ENCODE data around the gene NEBL. TPM values are rescaled to one million over a fixed set of nuclear protein-coding genes. Genes with fewer than 3 reads are reported as not detected.

NEBL gene
- total and polyA plus RNA-seq, 2 of the 4 experiments (the other 2 are of a cell fraction), result under 0.01 TPM

GRCh38 chr10:20908391-20908790 is 11.3 kb upstream of the NEBL start:
- ChIA-PET CTCF (interaction anchor here (0.6 kb wide), 1 partner anchor 1791 kb away, joined by 3 read pairs; no protein-coding TSS in a partner anchor), POLR2A (ENCODE audit: unreplicated experiment) (no interaction called here)
- WGBS, 2 experiments (ENCODE audit: extremely low coverage in 2 of 2, insufficient read length in 1 of 2), result no CpG with 5 or more reads among the region's 3 CpGs
- H2BK120ac ChIP-seq (ENCODE audit: low read depth, low read length), result no peak overlapping the region
- TF ChIP-seq NFE2L2 (IDR thresholded peaks at IDR 0.05; ENCODE audit: low read depth, low read length), result no peak
- no peak for TF ChIP-seq SMC3 (IDR thresholded peaks at IDR 0.05; ENCODE audit: low read depth, low read length)
- TF ChIP-seq USF2 (IDR thresholded peaks at IDR 0.05; ENCODE audit: low read depth, low read length), result no peak
- TF ChIP-seq ELK1 (IDR thresholded peaks at IDR 0.05; ENCODE audit: borderline replicate concordance, low read depth, low read length), result no peak
- no peak for TF ChIP-seq RCOR1 (IDR thresholded peaks at IDR 0.05; ENCODE audit: insufficient replicate concordance, low read length)
- TF ChIP-seq RAD21 (IDR thresholded peaks at IDR 0.05; ENCODE audit: low read length), result no peak
- no peaks in the 10 kb centered on the region for H3K36me3 ChIP-seq (ENCODE audit: control insufficient read depth, insufficient read depth, low read length)
- ATAC-seq (ENCODE audit: low read depth), result no peak
- no peak overlapping the region for H3K27ac ChIP-seq (ENCODE audit: insufficient read depth, low read length)
- H3K4me3 ChIP-seq (ENCODE audit: insufficient read depth, low read depth, low read length), result no peak overlapping the region
- no peak overlapping the region for H2AFZ ChIP-seq (replicated peaks; ENCODE audit: low read length, poor library complexity)
- no peak overlapping the region for H2BK20ac ChIP-seq (ENCODE audit: low read depth, low read length)
- H4K8ac ChIP-seq (ENCODE audit: low read depth in 2 of 2, low read length in 2 of 2), result no peak overlapping the region
- no peak overlapping the region for H3K56ac ChIP-seq (ENCODE audit: extremely low read depth, insufficient read depth, low read length)
- no peaks in the 10 kb centered on the region for H3K4me1 ChIP-seq (ENCODE audit: control insufficient read depth, insufficient read depth, low read length)
- dilution Hi-C loops (cut with HindIII; ENCODE audit: low sequenced_read_pairs, unreplicated experiment), result no loop called here
- intact Hi-C loops (cut with micrococcal nuclease), result no loop called here
- H3K4ac ChIP-seq (ENCODE audit: low read depth, low read length), result no peak overlapping the region
- H3K27me3 ChIP-seq (ENCODE audit: control insufficient read depth, insufficient read depth, low read length), result no peaks in the 10 kb centered on the region
- no TSS peak for BruUV-seq (replicated peaks)
- H4K20me1 ChIP-seq (ENCODE audit: insufficient read depth, low read length), result no peaks in the 10 kb centered on the region
- H2BK5ac ChIP-seq (ENCODE audit: low read depth, low read length, poor library complexity, severe bottlenecking), result no peak overlapping the region
- in situ Hi-C loops (cut with MboI; ENCODE audit: low sequenced_read_pairs), result no loop called here
- DNase-seq, result no peak
- H3K23ac ChIP-seq (ENCODE audit: low read depth, low read length), result no peak overlapping the region
- no peak overlapping the region for H2AK9ac ChIP-seq (replicated peaks; ENCODE audit: low read depth, low read length, poor library complexity)
- no peak overlapping the region for H4K5ac ChIP-seq (ENCODE audit: low read depth, low read length)
- H3K4me2 ChIP-seq (ENCODE audit: low read depth, low read length), result no peak overlapping the region
- H3K79me1 ChIP-seq (ENCODE audit: low read depth in 1 of 2, low read length in 2 of 2), result no peaks in the 10 kb centered on the region
- no peaks in the 10 kb centered on the region for H3K9me3 ChIP-seq (ENCODE audit: control insufficient read depth, insufficient read depth, low read length)
- no peak overlapping the region for H3K9ac ChIP-seq (ENCODE audit: low read depth, low read length)
- no peak overlapping the region for H2AK5ac ChIP-seq (ENCODE audit: low read depth, low read length)
- H2BK15ac ChIP-seq (ENCODE audit: low read depth, low read length), result no peak overlapping the region
- H4K91ac ChIP-seq (ENCODE audit: insufficient read depth, low read depth, low read length), result no peak overlapping the region
- H3K18ac ChIP-seq (ENCODE audit: low read depth, low read length), result no peak overlapping the region
- no peaks in the 10 kb centered on the region for H3K9me1 ChIP-seq (ENCODE audit: insufficient read depth, low read length)
- H3K14ac ChIP-seq (replicated peaks; ENCODE audit: low read depth, low read length), result no peak overlapping the region

Measured in IMR-90 (cell line).